ENCODE data around the gene SSBP1.
"Not testable (repeated sequence)": the region's sequence is repeated elsewhere in the genome, so short reads cannot be mapped to it uniquely, and the experiment has no call there.

Gene SSBP1

GRCh38 chr7:141709749-141710148, 28.4 kb upstream of the SSBP1 start:
- no peak for DNase-seq

GRCh38 chr7:141710301-141710700, 27.9 kb upstream of the SSBP1 start:
- DNase-seq = peak; percentile 8

- no peak for DNase-seq
Measured at GRCh38 chr7:141712603-141713255, 25.4 kb upstream of the SSBP1 start.

GRCh38 chr7:141713890-141714289, 24.3 kb upstream of the SSBP1 start:
- DNase-seq = no peak

- no peak for DNase-seq
Measured at GRCh38 chr7:141714571-141714970, 23.6 kb upstream of the SSBP1 start.

- DNase-seq = no peak
Measured at GRCh38 chr7:141715018-141715417, 23.1 kb upstream of the SSBP1 start.

GRCh38 chr7:141715794-141716689, 22.1 kb upstream of the SSBP1 start:
- DNase-seq = no peak

GRCh38 chr7:141717450-141717849, 20.7 kb upstream of the SSBP1 start:
- DNase-seq = no peak

GRCh38 chr7:141722529-141722928, 15.6 kb upstream of the SSBP1 start:
- DNase-seq = no peak

- DNase-seq = no peak
Measured at GRCh38 chr7:141729020-141729419, 9.1 kb upstream of the SSBP1 start.

GRCh38 chr7:141731476-141732149, 6.5 kb upstream of the SSBP1 start:
- no peak for DNase-seq

GRCh38 chr7:141737118-141737835, 881 bp upstream of the SSBP1 start:
- peak; percentile 36 for DNase-seq

- DNase-seq = no peak
Measured at GRCh38 chr7:141738592-141739013, 445 bp downstream of the SSBP1 start.

GRCh38 chr7:141739250-141739649, 1.1 kb downstream of the SSBP1 start:
- DNase-seq = no peak

- no peak for DNase-seq
Measured at GRCh38 chr7:141742229-141742628, 4.1 kb downstream of the SSBP1 start.

GRCh38 chr7:141744131-141744530, 6.0 kb downstream of the SSBP1 start:
- no peak for DNase-seq

- no peak for DNase-seq
Measured at GRCh38 chr7:141748396-141748795, 10.2 kb downstream of the SSBP1 start.

GRCh38 chr7:141751904-141752303, 13.7 kb downstream of the SSBP1 start:
- not testable (repeated sequence) for DNase-seq

- no peak for DNase-seq
Measured at GRCh38 chr7:141752634-141753033, 14.5 kb downstream of the SSBP1 start.

GRCh38 chr7:141754939-141755338, 16.8 kb downstream of the SSBP1 start:
- peak; percentile 31 for DNase-seq

- no peak for DNase-seq
Measured at GRCh38 chr7:141763797-141764196, 25.6 kb downstream of the SSBP1 start, which contains the start of gene TAS2R3. TSS of gene TAS2R3 (plus strand) at chr7:141764097. CDS start at chr7:141764159, 62 bp downstream.

GRCh38 chr7:141770083-141770583, 32.0 kb downstream of the SSBP1 start:
- not testable (repeated sequence) for DNase-seq

GRCh38 chr7:141776374-141776773, 38.2 kb downstream of the SSBP1 start, which contains the start of gene TAS2R4:
TSS of gene TAS2R4 (plus strand) at chr7:141776674. CDS start at chr7:141778489, 1,815 bp downstream.
- DNase-seq = no peak
